K562 (cell line): ENCODE results near the gene EPN2.
"Not testable (repeated sequence)": the region's sequence is repeated elsewhere in the genome, so short reads cannot be mapped to it uniquely, and the experiment has no call there.

Experiments used
- TAF1 ChIP-seq: IDR thresholded peaks from 2 replicates; pipeline ENCODE4 v1.6.1; 2011; ENCODE audit warnings: mild to moderate bottlenecking, low read length, moderate library complexity; ENCODE audit not compliant: insufficient read depth, control insufficient read depth, severe bottlenecking; ENCODE audit errors: extremely low read depth
- ZNF217 ChIP-seq: sonication (generic); formaldehyde crosslinking; IDR thresholded peaks from 2 replicates; pipeline ENCODE4 v1.8.0; 2022; ENCODE audit warnings: mild to moderate bottlenecking, missing genetic modification reagents
- ZNF444 ChIP-seq: fragments of 250-450 bp; sonication (Bioruptor Pico); IDR thresholded peaks from 2 replicates; pipeline ENCODE4 v1.4.0; 2020; ENCODE audit warnings: mild to moderate bottlenecking, moderate library complexity

GRCh38 chr17:19220195-19220594 is 17.0 kb upstream of the EPN2 start:
- not testable (repeated sequence) for TF ChIP-seq TAF1; ZNF217 (CRISPR knock-in tag); ZNF444
